OCI-LY3 (cell line): ENCODE results near the gene GPAM.

ENCODE experiments used
- H2AFZ ChIP-seq: fragments of 200-600, 300-600 bp; shearing (Covaris generic); 2 replicates; pipeline ENCODE4 v1.6.0; 2014; ENCODE audit warnings: antibody characterized with exemption, low read depth, low read length
- H3K27ac ChIP-seq: fragments of 200-600, 300-600 bp; sonication (generic); 2 replicates; pipeline ENCODE4 v1.5.1; 2014; ENCODE audit warnings: mild to moderate bottlenecking, low read length, moderate library complexity, mixed read lengths
- H3K27me3 ChIP-seq: fragments of 200-600, 300-600 bp; sonication (generic); 2 replicates; pipeline ENCODE4 v1.6.1; 2014; ENCODE audit warnings: low read depth, low read length, mixed read lengths
- H3K36me3 ChIP-seq: fragments of 200-600, 300-600 bp; sonication (generic); replicated peaks from 2 replicates; pipeline ENCODE3; 2014; ENCODE audit warnings: low read depth, low read length, mixed read lengths
- H3K4me1 ChIP-seq: fragments of 300-600, 200-600 bp; sonication (generic); 2 replicates; pipeline ENCODE4 v1.6.1; 2014; ENCODE audit warnings: low read length, mixed read lengths
- H3K4me2 ChIP-seq: fragments of 200-600, 300-600 bp; sonication (generic); 2 replicates; pipeline ENCODE4 v1.6.1; 2014; ENCODE audit warnings: low read length, mixed read lengths
- H3K4me3 ChIP-seq: fragments of 300-600, 200-600 bp; sonication (generic); 2 replicates; pipeline ENCODE4 v1.5.1; 2014; ENCODE audit warnings: antibody characterized with exemption, mild to moderate bottlenecking, low read length, moderate library complexity
- H3K79me2 ChIP-seq: fragments of 300-600, 200-600 bp; shearing (Covaris generic); 2 replicates; pipeline ENCODE4 v1.6.1; 2014; ENCODE audit warnings: mild to moderate bottlenecking, low read length, mixed read lengths
- H3K9ac ChIP-seq: fragments of 300-600, 200-600 bp; shearing (Covaris generic); 2 replicates; pipeline ENCODE4 v1.6.0; 2014; ENCODE audit warnings: mild to moderate bottlenecking, low read length, moderate library complexity
- H3K9me3 ChIP-seq: fragments of 200-600, 300-600 bp; shearing (Covaris generic); 2 replicates; pipeline ENCODE4 v1.6.1; 2014; ENCODE audit warnings: low read length, mixed read lengths; ENCODE audit not compliant: insufficient read depth
- H4K20me1 ChIP-seq: fragments of 200-600, 300-600 bp; sonication (generic); 2 replicates; pipeline ENCODE4 v1.6.1; 2016; ENCODE audit warnings: low read length, mixed read lengths; ENCODE audit not compliant: insufficient read depth
- CTCF ChIP-seq: fragments of 200-600, 300-600 bp; sonication (generic); IDR thresholded peaks from 2 replicates; pipeline ENCODE4 v1.5.1; 2014; ENCODE audit warnings: antibody characterized with exemption, low read length, low read depth
- EZH2phosphoT487 ChIP-seq: fragments of 200-600 bp; shearing (Covaris generic); IDR thresholded peaks from 2 replicates; pipeline ENCODE4 v1.6.1; 2018; ENCODE audit warnings: antibody characterized with exemption, mixed run types, low read depth

Gene GPAM

GRCh38 chr10:112191041-112191590, 7.6 kb upstream of the GPAM start:
- Histone ChIP-seq H3K36me3 (no peaks in the 10 kb centered on the region), H3K9ac (no peak overlapping the region), H3K79me2 (no peaks in the 10 kb centered on the region), H3K4me2 (no peak overlapping the region), H3K27me3 (no peaks in the 10 kb centered on the region), H3K9me3 (no peaks in the 10 kb centered on the region), H3K4me3 (no peak overlapping the region), H4K20me1 (no peaks in the 10 kb centered on the region), H3K4me1 (peaks cover 14% of the 10 kb centered on the region; the same call in 1 of the 2 replicates), H3K27ac (no peak overlapping the region), H2AFZ (no peak overlapping the region)
- TF ChIP-seq CTCF: no peak
- no peak for TF ChIP-seq EZH2phosphoT487

DNA sequence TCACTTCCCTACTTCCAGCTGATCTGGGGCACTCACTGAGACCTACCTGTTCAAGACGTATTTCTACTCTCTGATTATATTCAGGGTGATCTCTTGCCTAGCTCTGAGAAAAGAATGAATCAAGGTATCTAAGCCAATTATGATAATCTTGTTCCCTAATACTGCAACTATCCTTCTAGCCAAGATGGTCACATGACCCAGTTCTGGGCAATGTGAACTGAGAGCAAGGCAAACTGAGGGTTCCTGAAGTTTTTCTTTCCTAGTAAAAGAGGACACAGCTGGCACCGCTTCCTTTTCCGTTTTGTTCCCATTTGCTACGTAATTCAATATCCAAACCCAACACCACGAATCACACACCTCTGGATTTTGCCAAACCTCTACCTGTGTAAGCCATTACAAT, 5.9 kb upstream of the GPAM start:
- Histone ChIP-seq H3K4me3 (no peak overlapping the region), H3K27me3 (no peaks in the 10 kb centered on the region), H3K9me3 (no peaks in the 10 kb centered on the region), H2AFZ (no peak overlapping the region), H3K4me1 (peaks cover 3% of the 10 kb centered on the region; the same call in 1 of the 2 replicates), H3K9ac (no peak overlapping the region), H3K27ac (no peak overlapping the region), H3K4me2 (no peak overlapping the region), H4K20me1 (no peaks in the 10 kb centered on the region), H3K36me3 (no peaks in the 10 kb centered on the region), H3K79me2 (no peaks in the 10 kb centered on the region)
- TF ChIP-seq EZH2phosphoT487 (no peak), CTCF (no peak)

- H3K4me2 ChIP-seq: no peak overlapping the region
- peaks cover 9% of the 10 kb centered on the region; the same call in 1 of the 2 replicates for H3K79me2 ChIP-seq
- H2AFZ ChIP-seq: no peak overlapping the region
- no peaks in the 10 kb centered on the region for H3K36me3 ChIP-seq
- TF ChIP-seq EZH2phosphoT487: no peak
- no peak for TF ChIP-seq CTCF
- no peaks in the 10 kb centered on the region for H3K27me3 ChIP-seq
- no peaks in the 10 kb centered on the region for H3K9me3 ChIP-seq
- no peak overlapping the region for H3K4me3 ChIP-seq
- no peak overlapping the region for H3K27ac ChIP-seq
- no peaks in the 10 kb centered on the region for H4K20me1 ChIP-seq
- H3K4me1 ChIP-seq: peaks cover 8% of the 10 kb centered on the region; the same call in 1 of the 2 replicates
- no peak overlapping the region for H3K9ac ChIP-seq
Observed at GRCh38 chr10:112187527-112187926, 4.0 kb upstream of the GPAM start.

DNA sequence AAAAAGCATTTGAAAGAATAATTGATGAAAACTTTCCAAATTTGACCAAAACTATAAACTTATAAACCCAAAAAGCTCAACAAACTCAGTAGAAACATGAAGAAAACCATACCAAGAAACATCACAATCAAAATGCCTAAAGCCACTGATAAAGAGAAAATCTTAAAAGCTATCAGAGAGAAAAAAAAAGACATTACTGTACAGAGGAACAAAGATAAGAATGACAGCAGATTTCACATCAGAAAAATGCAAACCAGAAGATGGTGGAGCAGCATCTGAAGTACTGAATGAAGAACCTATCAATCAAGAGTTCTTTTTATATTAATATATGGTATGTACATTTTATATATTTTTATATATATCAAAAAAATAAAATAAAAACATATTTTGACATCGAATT, 2.4 kb upstream of the GPAM start:
- H3K27ac ChIP-seq: no peak overlapping the region
- peaks cover 10% of the 10 kb centered on the region; the same call in 1 of the 2 replicates for H3K4me1 ChIP-seq
- H4K20me1 ChIP-seq: no peaks in the 10 kb centered on the region
- no peak for TF ChIP-seq CTCF
- no peak for TF ChIP-seq EZH2phosphoT487
- H3K79me2 ChIP-seq: peaks cover 9% of the 10 kb centered on the region; the same call in 1 of the 2 replicates
- H2AFZ ChIP-seq: no peak overlapping the region
- no peaks in the 10 kb centered on the region for H3K27me3 ChIP-seq
- no peak overlapping the region for H3K4me2 ChIP-seq
- H3K36me3 ChIP-seq: no peaks in the 10 kb centered on the region
- no peaks in the 10 kb centered on the region for H3K9me3 ChIP-seq
- H3K4me3 ChIP-seq: no peak overlapping the region
- no peak overlapping the region for H3K9ac ChIP-seq
